Measurements from ENCODE around the gene ZC3H7B.

Gene ZC3H7B

DNA sequence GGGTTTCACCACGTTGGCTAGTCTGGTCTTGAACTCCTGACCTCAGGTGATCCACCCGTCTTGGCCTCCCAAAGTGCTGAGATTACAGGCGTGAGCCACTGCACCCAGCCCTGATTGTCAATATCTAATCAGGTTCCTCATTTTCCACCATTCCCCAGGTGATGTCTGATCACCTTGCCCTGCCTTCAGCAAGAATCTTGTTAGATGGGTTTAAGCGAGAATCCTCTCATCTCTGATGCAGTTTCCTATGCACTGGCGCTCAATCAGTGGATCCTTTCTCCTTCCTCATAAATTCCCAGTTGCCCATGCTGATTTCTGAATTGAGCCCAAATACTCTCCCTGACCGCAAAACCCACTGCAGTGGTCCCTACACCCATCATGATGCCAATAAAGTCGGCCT is 664 bp upstream of the ZC3H7B start:
- DNase-seq (ENCODE audit: insufficient read length, low spot score) (no peak), FAIRE-seq (peak; percentile 51)
- TF ChIP-seq SPI1 (IDR thresholded peaks at IDR 0.05; ENCODE audit: low read depth, low read length) (no peak), POLR2AphosphoS5 (IDR thresholded peaks at IDR 0.05; ENCODE audit: low read depth, low read length) (no peak), POLR2A (IDR thresholded peaks at IDR 0.05; ENCODE audit: low read depth, low read length) (no peak), TAF1 (IDR thresholded peaks at IDR 0.05; ENCODE audit: low read depth, low read length) (no peak), PAX5 (IDR thresholded peaks at IDR 0.05; ENCODE audit: insufficient read depth, low read length, severe bottlenecking) (no peak)

DNA sequence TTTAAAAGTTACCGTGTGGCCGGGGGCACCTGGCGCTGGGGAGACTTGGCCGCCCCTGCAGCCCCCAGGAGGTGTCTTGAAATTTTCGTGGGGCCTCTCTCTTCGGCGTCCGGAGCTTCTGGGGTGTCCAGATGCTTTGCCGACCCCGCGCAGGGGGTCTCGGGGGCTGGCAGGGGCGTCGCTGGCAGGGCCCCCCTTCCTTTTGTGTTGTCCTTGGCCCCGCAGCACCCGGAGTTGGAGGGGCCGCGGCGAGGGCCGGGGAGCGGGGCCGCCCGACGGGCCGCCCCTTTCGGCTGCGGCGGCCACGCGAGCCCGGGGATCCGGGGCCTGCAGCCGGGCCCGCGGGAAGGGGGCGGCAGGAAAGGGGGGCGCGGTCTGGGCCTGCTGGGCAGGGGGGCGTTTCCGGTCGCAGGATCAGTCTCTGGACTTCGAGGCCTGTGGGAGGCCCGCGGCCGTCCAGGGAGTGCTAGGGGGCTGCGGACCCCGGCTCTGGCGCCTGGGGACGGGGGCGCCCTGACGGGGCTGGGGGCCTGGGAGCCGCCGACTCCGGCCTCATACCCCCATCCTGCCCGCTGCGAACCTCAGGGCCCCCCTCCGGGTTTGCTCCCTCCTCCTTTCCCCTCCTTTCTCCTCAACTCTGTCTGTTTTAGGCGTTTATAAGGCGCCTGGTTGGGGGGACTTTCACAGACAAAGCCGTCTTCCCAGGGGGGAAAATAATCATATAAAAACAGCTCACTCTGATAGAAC is 869 bp downstream of the ZC3H7B start:
- TF ChIP-seq POLR2AphosphoS5 (IDR thresholded peaks at IDR 0.05; ENCODE audit: low read depth, low read length) (no peak), SPI1 (IDR thresholded peaks at IDR 0.05; ENCODE audit: low read depth, low read length) (no peak), TAF1 (IDR thresholded peaks at IDR 0.05; ENCODE audit: low read depth, low read length) (no peak)
- DNase-seq (ENCODE audit: insufficient read length, low spot score) (no peak), FAIRE-seq (no peak)

DNA sequence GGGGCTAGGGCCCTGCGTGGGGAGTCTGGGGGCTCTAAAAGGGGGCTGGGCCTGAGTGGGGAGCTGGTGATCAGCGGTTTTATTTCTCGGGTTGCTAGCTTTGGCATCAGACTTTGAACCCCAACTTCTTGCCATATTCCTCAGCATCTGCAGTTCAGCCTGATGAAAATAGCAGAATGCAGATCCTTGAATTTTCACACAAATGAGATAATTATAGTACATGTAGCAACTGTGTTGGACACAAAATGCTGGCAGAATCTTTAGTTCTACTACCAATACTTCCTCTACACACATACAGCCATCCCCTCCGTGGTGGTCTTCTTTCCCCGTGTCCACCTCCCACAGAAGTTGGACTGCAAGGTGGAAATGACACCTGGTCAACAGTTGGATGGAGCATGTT is 1.5 kb downstream of the ZC3H7B start:
- TF ChIP-seq PAX5 (IDR thresholded peaks at IDR 0.05; ENCODE audit: insufficient read depth, low read length, severe bottlenecking) = no peak
- TF ChIP-seq POU2F2 (IDR thresholded peaks at IDR 0.05; ENCODE audit: low read depth, low read length) = no peak
- no peak for TF ChIP-seq POLR2A (IDR thresholded peaks at IDR 0.05; ENCODE audit: low read depth, low read length)
- no peak for TF ChIP-seq TAF1 (IDR thresholded peaks at IDR 0.05; ENCODE audit: low read depth, low read length)
- no peak for TF ChIP-seq POLR2AphosphoS5 (IDR thresholded peaks at IDR 0.05; ENCODE audit: low read depth, low read length)
- no peak for TF ChIP-seq SPI1 (IDR thresholded peaks at IDR 0.05; ENCODE audit: low read depth, low read length)
- DNase-seq (ENCODE audit: insufficient read length, low spot score) (no peak), FAIRE-seq (no peak)

DNA sequence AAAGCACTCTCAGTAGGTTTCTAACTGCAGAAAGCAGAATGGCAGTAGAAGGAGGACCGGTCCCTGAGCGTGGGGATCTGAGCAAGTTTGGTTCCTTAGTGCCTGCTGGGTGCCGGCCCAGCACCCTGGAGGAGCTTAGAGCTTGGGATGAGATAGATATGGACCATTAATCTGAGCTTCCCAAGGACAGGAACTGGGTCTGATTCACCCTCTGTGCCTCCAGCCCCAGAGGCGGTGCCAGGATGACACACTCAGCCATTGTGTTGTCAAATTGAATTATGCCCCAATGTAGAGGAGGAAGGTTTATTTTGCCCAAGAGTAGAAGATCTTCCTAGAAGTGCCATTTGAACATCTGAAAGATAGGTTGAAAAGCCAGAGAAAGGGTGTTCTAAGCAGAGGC is 4.3 kb downstream of the ZC3H7B start:
- TF ChIP-seq POU2F2 (IDR thresholded peaks at IDR 0.05; ENCODE audit: low read depth, low read length) (no peak), TAF1 (IDR thresholded peaks at IDR 0.05; ENCODE audit: low read depth, low read length) (no peak), POLR2AphosphoS5 (IDR thresholded peaks at IDR 0.05; ENCODE audit: low read depth, low read length) (no peak)
- FAIRE-seq (no peak), DNase-seq (ENCODE audit: insufficient read length, low spot score) (no peak)

DNA sequence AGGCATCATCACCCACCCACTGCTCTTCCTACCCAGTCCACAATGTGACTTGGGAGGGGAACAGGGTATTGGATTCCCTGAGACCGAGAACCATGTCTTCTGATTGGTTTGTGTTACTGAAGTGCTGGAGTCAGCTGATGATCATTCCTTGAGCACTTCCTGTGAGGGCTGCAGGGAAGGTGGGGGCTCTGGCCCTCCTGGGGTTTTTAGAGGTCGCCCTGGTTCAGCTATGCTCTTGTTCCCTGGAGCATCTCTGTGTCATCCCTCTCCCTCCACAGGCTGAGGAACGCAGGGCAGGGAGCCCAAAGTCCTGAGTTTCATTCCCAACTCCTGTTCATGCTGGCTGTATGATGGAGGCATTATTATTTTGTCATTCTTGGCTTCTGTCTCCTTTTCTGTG is 6.7 kb downstream of the ZC3H7B start:
- TF ChIP-seq PAX5 (IDR thresholded peaks at IDR 0.05; ENCODE audit: insufficient read depth, low read length, severe bottlenecking) (no peak), TAF1 (IDR thresholded peaks at IDR 0.05; ENCODE audit: low read depth, low read length) (no peak), POU2F2 (IDR thresholded peaks at IDR 0.05; ENCODE audit: low read depth, low read length) (no peak), POLR2AphosphoS5 (IDR thresholded peaks at IDR 0.05; ENCODE audit: low read depth, low read length) (no peak), POLR2A (IDR thresholded peaks at IDR 0.05; ENCODE audit: low read depth, low read length) (no peak), SPI1 (IDR thresholded peaks at IDR 0.05; ENCODE audit: low read depth, low read length) (no peak)
- FAIRE-seq = no peak
- DNase-seq (ENCODE audit: insufficient read length, low spot score) = no peak

DNA sequence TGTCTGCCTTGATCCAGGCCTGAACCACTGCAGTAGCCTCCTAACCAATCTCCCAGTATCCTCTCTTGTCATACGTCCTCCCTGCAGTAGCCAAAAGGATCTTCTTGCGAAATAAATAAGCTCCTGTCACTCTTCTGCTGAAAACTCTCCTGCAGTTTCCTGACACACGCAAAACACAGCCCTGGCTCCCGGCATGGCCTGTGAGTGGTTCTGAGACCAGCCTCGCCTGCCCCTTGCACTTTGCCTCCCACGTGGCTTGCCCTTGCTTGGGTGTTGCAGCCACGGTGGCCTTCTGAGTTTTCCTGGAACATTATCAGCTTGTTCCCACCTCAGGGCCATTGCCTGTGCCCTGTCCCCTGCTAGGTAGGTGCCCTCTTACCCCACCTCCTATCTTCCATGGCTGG is 7.2 kb downstream of the ZC3H7B start:
- TF ChIP-seq POLR2A (IDR thresholded peaks at IDR 0.05; ENCODE audit: low read depth, low read length) (no peak), TAF1 (IDR thresholded peaks at IDR 0.05; ENCODE audit: low read depth, low read length) (no peak), POU2F2 (IDR thresholded peaks at IDR 0.05; ENCODE audit: low read depth, low read length) (no peak), PAX5 (IDR thresholded peaks at IDR 0.05; ENCODE audit: insufficient read depth, low read length, severe bottlenecking) (no peak), SPI1 (IDR thresholded peaks at IDR 0.05; ENCODE audit: low read depth, low read length) (no peak), POLR2AphosphoS5 (IDR thresholded peaks at IDR 0.05; ENCODE audit: low read depth, low read length) (no peak)
- DNase-seq (ENCODE audit: insufficient read length, low spot score) (no peak), FAIRE-seq (no peak)

DNA sequence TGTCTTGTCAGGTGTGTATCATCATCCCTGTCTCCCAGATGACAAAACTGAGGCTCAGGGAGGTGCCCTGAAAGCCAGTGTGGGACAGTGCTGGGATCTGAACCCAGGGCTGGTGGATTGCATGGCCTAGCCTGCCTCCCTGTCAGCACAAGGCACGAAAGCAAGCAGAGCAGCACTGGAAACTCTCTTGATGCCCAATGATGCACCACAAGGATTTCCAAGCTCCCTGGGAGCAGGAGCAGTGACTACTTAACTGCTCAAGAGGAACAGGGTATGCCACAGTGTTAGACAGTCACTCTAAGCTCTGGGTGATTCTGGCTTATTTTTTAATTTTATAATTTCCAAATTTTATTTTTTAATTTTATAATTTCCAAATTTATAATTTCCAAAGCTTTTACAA is 9.0 kb downstream of the ZC3H7B start:
- DNase-seq (ENCODE audit: insufficient read length, low spot score) = no peak
- no peak for TF ChIP-seq TAF1 (IDR thresholded peaks at IDR 0.05; ENCODE audit: low read depth, low read length)
- no peak for TF ChIP-seq POLR2AphosphoS5 (IDR thresholded peaks at IDR 0.05; ENCODE audit: low read depth, low read length)
- no peak for TF ChIP-seq PAX5 (IDR thresholded peaks at IDR 0.05; ENCODE audit: insufficient read depth, low read length, severe bottlenecking)
- no peak for FAIRE-seq

DNA sequence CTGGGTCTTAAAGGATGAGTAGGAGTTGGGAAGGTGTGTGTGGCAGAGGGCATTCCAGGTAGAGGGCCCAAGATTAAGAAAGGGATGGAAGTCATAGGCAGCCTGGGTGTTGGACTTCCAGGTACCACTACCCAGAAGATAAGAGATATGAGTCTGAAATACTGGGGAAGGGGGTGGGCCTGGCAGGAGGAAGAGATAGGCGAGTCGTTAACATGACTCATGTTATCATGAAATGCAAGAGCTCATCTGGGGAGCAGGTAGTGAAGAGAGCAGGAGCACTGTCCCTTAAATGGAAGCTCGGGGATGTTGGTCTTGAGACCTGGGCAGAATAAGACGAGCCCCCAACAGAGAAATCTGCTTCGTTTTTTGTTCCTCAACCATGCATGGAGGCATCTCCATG is 10.2 kb downstream of the ZC3H7B start:
- TF ChIP-seq POLR2AphosphoS5 (IDR thresholded peaks at IDR 0.05; ENCODE audit: low read depth, low read length) (no peak), PAX5 (IDR thresholded peaks at IDR 0.05; ENCODE audit: insufficient read depth, low read length, severe bottlenecking) (no peak), POU2F2 (IDR thresholded peaks at IDR 0.05; ENCODE audit: low read depth, low read length) (no peak), POLR2A (IDR thresholded peaks at IDR 0.05; ENCODE audit: low read depth, low read length) (no peak)
- DNase-seq (ENCODE audit: insufficient read length, low spot score) (no peak), FAIRE-seq (no peak)

DNA sequence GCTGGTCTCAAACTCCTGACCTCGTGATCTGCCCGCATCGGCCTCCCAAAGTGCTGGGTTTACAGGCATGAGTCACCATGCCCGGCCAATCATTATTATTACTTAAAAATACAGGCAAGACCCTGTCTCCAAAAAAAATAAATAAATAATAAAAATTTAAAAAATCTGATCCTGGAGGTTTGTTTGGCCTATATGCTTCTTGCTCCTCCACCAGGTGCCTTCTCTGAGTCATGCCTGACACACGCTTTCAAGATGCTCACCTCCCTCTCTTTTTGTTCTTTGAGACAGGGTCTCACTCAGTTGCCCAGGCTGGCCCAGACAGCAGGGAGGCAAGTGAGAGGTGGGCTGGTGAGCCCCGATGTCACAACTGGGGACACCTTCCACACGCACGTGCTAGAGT is 13.5 kb downstream of the ZC3H7B start:
- FAIRE-seq (peak; percentile 47), DNase-seq (ENCODE audit: insufficient read length, low spot score) (no peak)
- no peak for TF ChIP-seq SPI1 (IDR thresholded peaks at IDR 0.05; ENCODE audit: low read depth, low read length)
- no peak for TF ChIP-seq TAF1 (IDR thresholded peaks at IDR 0.05; ENCODE audit: low read depth, low read length)
- no peak for TF ChIP-seq POLR2A (IDR thresholded peaks at IDR 0.05; ENCODE audit: low read depth, low read length)
- TF ChIP-seq PAX5 (IDR thresholded peaks at IDR 0.05; ENCODE audit: insufficient read depth, low read length, severe bottlenecking) = no peak
- TF ChIP-seq POLR2AphosphoS5 (IDR thresholded peaks at IDR 0.05; ENCODE audit: low read depth, low read length) = no peak
- TF ChIP-seq POU2F2 (IDR thresholded peaks at IDR 0.05; ENCODE audit: low read depth, low read length) = no peak

DNA sequence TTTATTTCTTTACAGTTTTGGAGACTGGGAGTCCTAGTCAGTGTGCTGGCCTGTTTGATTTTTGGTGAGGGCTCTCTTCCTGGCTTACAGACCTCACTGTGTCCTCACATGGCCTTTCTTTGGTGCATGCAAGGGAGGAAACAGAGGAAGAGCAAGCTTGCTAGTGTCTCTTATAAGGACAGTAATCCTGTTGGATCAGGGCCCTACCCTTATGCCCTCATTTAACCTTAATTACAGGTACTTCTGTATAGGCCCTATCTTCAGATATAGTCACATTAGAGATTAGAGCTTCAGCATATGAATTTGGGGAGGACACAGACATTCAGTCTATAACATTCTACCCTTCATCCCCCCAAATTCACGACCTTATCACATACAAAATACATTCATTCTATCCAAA is 14.3 kb downstream of the ZC3H7B start:
- TF ChIP-seq TAF1 (IDR thresholded peaks at IDR 0.05; ENCODE audit: low read depth, low read length) (no peak), POLR2A (IDR thresholded peaks at IDR 0.05; ENCODE audit: low read depth, low read length) (no peak), PAX5 (IDR thresholded peaks at IDR 0.05; ENCODE audit: insufficient read depth, low read length, severe bottlenecking) (no peak), SPI1 (IDR thresholded peaks at IDR 0.05; ENCODE audit: low read depth, low read length) (no peak), POLR2AphosphoS5 (IDR thresholded peaks at IDR 0.05; ENCODE audit: low read depth, low read length) (no peak), POU2F2 (IDR thresholded peaks at IDR 0.05; ENCODE audit: low read depth, low read length) (no peak)
- DNase-seq (ENCODE audit: insufficient read length, low spot score) (no peak), FAIRE-seq (no peak)
